ENCODE data around the gene SOHLH1.

- TF ChIP-seq CTCF (IDR thresholded peaks at IDR 0.05; ENCODE audit: poor library complexity) (no peak), EZH2phosphoT487 (IDR thresholded peaks at IDR 0.05; ENCODE audit: low read depth, severe bottlenecking, unreplicated experiment) (no peak)
These were observed 35.4 kb upstream of the SOHLH1 start for GRCh38 chr9:135734616-135735144.

All from hepatocyte (in vitro differentiated cells).